NCI-H1694 (cell line): ENCODE measurements around the gene TARBP2.

Experiments
- DNase-seq: peaks from one replicate; lab custom pipeline; 2025; lab: John Stamatoyannopoulos, UW

Gene TARBP2

DNA sequence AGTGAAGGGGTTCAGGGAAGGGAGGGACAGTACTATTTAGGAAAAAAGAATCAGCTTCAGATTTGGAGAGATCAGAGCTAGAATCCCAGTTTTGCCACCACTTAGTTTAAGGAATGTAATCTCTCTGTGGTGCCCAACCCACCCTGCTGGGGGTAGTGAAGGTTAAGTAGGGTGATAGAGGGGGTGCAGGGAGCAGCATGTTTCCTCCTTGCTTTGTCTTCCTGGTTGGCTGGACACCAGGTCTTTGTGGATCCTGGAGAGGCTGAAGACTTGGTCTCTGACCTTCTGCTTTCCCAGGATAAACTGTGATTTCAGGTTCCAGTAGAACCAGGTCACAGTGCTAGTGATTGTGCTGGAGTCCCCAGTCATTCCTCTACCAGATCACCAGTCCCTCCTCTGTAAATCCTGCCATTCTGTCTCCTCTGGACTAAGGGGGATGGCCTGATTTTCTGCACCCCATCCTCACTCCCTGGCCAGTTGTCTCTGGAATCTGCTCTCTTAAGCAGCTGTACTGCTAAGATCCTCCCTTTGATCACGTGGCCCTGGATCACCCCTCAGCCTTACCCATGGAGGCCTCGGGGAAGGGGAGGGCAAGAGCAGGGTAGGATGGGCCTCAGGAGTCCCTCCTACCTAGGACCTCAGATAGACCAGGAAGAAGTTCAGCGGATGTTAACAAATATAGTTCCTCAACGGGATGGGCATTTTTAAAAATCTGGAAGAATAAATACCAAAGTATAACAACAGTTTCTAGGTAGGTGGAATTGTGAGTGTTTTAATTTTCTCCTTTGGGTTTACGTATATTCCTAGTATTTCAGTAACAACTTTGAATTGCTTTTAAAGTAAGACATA is 5.0 kb upstream of the TARBP2 start:
- no peak for DNase-seq

DNA sequence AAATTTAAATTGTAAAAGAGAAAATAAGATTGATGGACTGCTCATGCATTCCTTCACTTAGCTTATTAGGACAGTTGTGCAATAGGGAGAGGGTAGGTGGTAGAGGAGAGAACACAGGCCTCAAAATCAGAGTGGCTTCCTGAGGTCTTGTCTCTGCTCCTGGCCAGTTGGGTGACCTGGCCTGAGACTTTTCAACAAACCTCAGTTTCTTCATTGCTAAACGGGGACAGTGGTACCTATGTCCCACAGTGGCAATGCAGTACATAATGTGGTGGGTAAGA is 4.4 kb upstream of the TARBP2 start:
- DNase-seq = no peak

DNA sequence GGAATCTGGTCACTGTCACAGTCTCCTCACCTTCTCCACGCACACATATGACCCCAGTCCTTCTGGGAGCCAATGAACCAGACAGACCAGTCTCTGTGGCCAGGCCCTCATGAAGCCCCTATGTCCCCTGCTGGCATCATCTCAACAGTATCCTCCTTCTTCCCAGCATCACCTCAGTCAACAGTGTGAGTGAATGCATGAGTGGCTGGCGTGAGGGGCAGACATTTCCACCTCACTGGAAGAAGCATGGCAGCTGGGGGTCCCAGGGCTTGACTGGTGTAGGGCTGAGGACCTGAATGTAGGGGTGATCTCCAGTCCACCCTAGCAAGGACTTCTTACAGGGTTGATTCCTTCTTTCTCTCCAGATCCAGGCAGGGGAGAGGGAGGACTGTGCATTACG is 3.6 kb upstream of the TARBP2 start:
- DNase-seq = no peak

DNA sequence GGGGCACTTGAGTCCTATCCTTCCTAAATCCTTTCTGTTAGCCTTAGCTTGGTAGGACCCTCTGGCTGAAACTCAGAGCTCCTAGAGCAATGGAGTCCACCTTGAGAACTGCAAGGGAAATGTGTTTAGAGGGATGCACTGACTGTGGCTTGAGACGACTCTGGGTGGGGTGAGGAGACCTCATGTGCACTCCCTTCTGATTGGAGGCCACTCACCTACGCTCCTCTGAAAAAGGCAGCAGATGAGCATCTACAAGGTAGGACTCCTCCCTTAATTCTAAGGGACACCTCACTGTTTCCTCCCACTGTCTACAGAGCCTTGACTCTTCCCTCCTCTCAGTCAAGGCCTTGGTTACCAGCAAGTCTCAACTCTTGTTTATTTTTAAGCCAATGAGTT is 2.9 kb upstream of the TARBP2 start:
- DNase-seq = no peak

DNA sequence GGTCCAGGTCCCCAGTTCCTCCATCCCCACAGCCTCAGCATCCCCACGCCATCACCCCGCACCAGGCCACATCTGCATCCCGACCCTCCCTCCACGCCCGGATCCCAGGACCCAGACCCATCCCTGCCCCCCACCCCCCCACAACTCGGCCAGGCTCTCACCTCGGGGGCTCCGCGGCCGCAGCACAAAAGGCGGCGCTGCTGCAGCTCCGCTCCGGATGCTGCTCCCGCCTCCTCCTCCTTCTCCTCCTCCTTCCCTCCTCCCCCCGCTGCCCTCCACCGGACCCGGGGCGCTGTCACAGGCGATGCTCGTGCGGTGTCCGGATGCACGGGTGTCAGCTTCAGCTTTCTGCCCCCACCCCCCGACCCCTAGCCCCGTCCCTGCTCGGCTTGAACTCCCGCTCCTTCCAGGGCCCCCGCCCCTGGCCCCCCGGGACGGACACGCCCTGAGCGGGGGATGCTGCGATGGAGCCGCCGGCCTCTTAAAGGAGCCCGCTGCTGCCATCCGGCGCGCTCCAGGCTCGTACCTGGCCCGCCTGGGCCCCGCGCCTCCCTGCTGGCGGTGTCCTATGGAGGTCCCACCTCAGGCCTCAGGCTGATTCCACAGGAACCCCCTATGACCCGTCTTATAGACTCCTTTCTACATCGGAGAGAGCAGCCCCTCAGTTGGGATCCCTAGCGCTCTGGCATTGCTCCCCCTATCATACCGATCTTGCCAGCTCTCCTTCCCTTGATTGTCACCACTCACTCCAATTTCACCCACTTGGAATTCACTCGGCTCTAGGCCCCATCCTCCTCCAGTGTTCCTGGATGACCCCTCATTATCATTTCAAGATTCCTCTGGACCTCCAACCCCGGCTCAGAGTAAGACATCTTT is 1.6 kb upstream of the TARBP2 start, which contains the start of gene MAP3K12:
MAP3K12 (minus strand) TSS at position 193 of the 876 bp plus-strand sequence. CDS start 12,067 bp downstream, outside the sequence.
- DNase-seq = no peak

DNA sequence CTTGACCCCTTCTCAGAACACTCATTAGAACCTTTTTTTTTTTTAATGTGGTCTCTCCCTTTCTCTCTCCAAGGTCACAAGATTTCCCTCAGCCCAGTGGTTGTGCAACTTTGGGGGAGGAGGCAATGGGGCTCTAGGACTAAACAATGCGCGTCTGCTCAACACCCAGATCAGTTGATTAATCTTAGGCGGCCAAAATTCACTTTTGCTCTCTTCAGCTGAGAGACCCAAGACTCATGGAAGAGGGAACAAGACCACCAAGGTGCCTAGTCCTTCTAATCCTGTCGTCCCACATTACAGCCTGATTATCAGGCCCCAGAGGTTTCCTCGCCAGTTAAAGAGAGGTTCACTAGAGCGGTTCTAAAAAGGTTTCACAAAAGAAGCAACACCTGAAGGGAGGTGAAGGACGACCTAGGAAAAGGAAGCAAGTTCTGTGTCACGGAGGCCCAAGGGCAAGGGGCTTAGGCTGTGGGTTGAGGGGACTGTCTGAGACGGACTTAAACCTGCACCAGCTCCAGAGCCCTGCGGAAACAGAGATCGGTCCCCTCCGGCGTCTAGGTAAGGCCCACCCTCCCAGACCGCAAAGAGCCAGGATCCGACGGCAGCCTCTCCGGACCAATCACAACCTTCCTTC is 824 bp upstream of the TARBP2 start:
- no peak for DNase-seq

DNA sequence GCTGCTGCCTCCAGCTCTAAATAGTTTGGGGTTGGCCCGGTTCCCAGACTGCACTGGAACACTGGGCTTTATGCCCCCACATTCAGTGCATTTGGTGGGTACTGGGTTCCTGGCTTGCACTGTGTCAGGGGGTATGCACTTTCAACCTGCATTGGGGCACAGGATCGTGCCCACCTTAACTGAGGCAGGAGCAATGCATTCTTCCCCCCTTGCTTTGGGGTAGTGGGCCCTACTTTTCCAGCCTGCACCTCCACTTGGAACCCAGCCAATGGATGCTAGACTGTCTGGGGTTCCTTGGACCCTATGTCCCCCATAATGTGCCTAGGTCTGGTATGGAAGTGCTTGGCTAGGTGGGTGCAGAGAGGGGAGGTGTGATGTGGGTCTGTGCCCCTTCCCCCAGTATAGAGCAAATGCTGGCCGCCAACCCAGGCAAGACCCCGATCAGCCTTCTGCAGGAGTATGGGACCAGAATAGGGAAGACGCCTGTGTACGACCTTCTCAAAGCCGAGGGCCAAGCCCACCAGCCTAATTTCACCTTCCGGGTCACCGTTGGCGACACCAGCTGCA is 615 bp downstream of the TARBP2 start:
- no peak for DNase-seq

DNA sequence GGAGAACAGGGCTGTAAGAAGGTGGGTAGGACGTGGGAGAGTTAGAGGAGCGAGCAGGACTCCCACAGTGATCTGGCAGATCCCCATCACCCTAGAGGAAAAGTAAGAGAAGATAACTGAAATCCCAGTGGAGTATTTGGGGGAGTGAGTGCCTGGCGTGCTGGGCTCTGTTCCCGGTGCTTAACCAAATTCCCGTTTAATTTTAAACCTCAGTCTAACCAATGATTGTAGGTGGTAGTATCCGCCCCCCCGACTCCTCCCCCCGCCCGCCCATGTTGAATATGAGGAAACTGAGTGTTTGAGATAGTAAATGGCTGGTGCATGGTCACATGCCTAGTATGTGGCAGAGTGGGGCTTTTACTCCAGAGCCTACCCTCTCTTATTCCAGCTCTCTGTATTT is 1.2 kb downstream of the TARBP2 start:
- no peak for DNase-seq

DNA sequence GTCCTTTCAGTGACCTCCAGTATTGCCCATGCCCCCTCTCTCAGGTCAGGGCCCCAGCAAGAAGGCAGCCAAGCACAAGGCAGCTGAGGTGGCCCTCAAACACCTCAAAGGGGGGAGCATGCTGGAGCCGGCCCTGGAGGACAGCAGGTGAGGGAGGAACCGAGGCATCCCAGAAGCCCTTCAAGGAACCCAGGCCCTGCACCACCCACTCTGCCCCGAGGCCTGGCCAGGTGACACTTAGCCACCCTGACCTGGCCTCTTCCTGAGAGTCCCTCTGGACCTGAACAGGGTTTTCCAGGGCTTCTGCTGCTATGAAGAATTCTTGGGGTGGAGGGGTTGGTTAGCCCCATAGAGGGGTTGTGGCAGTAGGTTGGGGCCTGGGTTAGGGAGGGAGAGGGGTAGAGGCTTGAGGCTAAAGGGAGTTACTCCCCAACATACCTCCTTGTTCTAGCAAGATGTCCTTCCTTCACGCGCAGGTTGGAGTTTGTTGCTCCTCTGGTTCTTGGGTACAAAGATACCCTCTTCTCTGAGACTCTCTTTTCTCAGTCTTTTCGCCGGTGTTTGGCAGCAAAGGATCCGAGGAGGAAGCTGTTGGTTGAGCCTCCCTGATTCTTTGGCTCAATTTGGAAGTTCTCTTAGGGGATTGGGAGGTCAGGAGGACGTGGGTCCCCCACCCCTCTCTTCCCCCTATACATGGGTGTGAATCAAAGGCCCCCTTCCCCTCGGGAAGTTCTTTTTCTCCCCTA is 2.1 kb downstream of the TARBP2 start:
- no peak for DNase-seq

DNA sequence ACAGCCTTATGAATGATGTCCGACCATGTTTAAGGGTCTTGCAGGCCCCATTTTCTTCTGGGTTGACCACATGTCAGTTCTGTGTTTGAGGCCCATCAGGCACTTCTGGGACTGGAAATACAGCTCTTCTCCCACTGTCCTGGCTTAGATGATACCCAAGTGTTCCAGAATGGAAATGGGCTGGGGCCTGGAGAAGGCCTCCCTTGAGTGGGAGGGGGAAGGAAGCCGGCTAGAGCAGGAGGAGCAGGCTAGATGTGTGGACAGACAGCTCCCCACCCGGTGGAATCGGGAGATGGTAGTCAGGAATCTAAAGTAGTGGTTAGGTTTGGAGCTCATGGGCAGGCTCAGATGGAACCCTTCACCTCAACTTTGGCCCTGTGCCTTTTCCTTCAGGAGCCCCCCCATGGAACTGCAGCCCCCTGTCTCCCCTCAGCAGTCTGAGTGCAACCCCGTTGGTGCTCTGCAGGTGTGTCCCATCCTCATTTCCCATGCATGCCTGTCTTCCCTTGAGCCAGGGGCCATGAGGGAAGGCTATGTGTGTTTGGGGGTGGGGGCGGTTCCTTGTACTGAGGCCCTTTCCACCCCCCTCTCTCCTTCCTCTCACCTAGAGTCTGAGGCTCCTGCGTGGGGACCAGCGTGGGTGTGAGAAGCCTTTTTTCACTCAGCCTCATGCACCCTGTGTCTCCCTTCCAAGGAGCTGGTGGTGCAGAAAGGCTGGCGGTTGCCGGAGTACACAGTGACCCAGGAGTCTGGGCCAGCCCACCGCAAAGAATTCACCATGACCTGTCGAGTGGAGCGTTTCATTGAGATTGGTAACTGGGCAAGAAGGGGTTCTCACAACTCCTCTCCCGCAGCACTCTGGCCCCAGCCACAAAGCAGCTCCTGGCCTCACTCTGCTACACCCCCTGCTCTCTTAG is 3.2 kb downstream of the TARBP2 start:
- no peak for DNase-seq

DNA sequence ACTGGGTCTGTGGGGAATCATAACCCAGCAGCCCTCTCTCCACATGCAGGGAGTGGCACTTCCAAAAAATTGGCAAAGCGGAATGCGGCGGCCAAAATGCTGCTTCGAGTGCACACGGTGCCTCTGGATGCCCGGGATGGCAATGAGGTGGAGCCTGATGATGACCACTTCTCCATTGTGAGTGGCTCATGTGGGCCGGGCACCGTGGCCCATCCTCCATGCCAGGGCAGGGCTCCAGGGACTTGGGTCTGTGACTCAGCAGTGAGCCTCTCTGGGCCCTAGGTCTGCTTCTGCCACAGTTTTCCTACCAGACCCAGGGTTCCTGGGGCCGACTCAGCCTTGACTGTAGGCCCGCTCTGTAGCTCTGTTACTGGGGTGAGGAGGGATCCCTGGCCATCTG is 4.0 kb downstream of the TARBP2 start:
- no peak for DNase-seq

DNA sequence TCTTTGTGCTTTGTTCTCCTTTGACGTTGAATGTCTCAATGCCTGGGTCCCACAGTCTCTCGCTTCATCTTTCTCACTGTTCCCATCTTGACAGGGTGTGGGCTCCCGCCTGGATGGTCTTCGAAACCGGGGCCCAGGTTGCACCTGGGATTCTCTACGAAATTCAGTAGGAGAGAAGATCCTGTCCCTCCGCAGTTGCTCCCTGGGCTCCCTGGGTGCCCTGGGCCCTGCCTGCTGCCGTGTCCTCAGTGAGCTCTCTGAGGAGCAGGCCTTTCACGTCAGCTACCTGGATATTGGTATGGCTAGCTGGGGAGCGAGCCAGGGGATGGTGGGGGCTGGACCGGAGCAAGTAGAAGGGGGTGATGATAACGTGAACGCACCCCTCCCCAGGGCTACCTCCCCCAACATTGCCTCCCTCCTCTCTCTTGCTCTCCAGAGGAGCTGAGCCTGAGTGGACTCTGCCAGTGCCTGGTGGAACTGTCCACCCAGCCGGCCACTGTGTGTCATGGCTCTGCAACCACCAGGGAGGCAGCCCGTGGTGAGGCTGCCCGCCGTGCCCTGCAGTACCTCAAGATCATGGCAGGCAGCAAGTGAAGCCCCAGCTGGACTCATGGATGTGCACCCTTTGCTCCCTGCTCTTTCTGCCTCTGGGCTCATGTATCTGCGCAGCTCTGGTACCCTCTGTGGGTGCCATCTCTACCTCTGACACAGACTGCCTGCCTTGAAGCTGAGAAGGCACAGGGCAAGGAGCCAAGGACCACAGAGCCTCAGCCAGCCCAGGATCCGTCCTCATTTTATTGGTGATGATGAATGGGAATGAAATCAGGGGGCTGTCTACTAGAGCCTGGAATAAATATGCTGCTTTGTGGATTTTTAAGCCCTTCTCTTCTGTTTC is 4.7 kb downstream of the TARBP2 start:
- no peak for DNase-seq

DNA sequence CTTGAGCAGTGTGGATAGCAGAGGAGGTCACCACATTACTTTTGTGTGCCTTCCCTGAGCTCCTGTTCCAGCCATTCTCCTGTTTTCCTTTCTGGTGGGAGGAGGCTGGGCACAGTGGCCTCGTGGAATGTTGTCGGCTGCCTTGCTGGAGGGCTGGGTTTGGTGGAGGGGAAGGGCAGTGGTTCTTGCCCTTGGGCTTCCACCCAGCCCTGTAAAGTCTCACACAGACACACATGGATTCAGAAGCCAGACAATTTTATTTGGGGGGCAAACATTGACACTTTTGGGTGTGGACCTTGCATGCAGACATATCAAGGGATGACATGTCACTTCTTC is 5.3 kb downstream of the TARBP2 start:
- DNase-seq = no peak

DNA sequence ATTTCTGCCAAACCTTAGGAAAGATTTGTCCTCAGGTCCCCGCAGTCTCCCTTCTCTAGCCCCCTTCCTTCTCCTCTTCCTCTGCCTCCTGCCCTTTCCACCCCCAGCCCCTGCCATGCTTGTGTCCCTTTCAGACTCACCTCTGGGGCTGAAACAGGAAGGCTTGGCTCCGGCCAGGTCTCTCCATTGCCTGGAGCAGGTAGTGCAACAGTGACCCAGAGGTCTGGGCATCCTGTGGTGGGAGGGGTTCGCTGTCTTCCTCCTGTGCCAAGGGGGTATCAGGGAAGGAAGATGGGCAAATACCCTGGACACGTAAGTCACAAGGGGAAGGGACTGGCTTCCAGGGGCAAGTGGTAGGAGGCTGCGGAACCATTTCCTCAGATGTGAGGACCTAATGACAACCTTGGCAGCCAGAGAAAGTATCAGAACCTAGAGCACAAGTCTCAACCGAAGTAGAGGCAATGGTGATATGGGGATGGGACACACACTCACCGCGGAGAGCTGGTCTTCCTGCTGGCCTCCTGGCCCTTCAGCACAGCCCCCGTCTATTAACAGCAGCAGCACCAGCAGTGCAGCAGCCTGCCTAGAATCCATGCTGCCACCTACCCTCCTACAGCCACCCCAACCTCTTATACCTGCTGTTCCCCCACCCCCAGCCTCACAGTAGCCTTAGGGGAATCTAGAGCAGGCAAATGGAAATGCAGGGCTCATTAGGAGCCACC is 6.0 kb downstream of the TARBP2 start, which contains the start of gene NPFF:
NPFF (minus strand) TSS at position 604 of the 722 bp plus-strand sequence; CDS start at position 594, 10 bp downstream.
- no peak for DNase-seq

DNA sequence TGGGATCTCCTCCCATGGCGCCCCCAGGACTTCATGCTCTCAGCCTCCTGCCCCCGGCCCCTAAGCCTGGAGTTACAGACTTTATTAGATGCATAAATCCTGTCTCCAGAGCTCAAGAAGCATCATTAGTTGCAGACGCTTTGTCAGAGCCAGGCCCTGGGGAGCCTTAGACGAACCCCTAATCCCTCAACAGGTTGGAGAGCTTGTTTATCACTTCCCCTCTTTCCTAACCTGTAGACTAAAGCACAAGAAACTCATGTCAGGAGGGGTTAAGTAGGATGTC is 6.5 kb downstream of the TARBP2 start:
- no peak for DNase-seq

DNA sequence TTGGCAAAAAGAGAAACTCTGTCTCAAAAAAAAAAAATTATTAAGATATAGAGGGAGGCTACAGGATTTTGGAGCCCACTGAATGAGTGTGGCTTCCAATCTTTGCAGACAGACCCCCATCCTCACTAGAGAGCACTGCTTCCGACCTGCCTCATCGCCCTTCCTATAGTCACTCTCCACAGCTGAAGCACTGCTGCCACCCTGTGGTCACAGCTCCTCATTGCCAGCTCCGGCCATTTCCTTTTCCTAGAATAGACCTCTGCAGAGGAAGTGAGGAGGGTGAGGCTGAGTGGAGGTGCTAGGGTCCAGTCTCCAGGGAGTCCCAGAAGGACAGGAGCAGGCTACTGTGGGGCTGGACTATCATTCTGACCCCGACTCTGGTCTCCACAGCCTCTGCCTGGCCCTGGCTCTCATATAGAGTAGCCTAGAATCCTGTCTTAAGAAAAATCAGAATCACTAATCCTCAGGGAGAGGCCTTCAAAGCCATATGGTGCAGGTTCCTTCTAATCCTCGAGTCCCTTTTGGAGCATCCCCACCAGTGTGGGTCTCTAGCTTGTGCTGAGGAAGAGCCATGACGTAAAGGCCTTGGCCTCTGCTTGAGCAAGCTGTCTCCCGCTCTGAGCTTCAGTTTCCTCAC is 7.6 kb downstream of the TARBP2 start:
- DNase-seq = peak; percentile 86

DNA sequence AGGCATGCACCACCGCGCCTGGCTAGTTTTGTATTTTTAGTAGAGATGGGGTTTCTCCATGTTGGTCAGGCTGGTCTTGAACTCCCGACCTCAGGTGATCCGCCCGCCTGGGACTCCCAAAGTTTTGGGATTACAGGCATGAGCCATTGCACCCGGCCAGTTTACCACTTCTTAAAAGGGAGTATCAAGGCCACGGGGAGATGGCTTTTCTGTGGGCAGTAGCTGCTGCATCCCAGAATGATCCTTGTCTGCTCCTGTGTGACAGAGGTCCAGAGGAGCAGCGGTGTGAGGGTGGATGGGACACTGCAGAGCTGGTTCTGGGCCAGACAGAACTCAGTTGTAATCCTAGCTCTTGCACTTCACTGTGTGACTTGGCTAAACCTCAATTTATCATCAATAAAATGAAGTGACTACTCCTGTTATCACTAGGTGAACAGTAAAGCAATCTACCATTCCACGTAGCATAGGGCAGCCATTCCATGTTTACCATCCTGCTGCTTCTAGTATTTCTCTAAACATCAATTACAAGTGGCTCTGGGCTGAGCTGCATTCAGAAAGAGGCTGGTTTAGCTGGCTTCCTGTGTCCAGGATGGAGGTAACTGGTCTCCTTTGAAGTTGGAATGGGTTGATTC is 9.2 kb downstream of the TARBP2 start:
- no peak for DNase-seq

DNA sequence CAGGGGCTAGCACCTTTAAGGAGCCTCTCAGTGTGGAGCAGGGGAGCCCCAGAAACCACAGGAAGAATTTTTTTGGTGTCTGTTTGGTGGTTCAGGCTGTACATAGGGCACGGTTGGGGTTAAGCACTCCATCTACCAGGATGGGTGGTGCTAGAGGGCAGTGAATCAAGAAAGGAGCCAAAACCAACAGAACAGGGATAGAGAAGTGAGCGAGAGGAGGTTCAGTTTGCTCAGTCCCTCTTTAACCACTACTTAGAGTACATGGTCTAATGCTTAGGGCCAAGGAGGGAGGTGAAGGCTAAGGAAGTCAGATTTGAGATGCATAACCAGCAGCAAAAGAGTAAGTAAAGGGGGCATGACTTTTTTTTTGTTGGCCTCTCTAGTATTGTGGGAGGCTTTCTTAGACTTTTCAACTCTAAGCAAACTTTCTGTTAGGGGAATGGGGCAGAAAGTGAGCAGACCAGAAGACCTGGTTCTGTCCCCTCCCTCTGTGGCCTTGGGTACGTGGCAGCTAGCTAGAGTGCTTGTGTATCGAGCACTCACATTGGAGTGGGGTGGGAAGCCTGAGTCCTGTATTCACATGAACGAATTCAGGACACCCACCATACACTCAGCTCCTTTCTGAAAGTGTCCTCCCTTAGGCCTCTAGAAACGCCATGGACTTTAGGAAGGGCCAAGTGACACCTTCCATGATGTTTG is 12.8 kb downstream of the TARBP2 start:
- no peak for DNase-seq
